GM10266 (cell line): ENCODE data around the gene HNRNPLL.
"Not testable (repeated sequence)": the region's sequence is repeated elsewhere in the genome, so short reads cannot be mapped to it uniquely, and the experiment has no call there.

Experiments
- DNase-seq: peaks from one replicate; pipeline ENCODE4 v3.0.0; 2012; ENCODE audit errors: extremely low spot score
- TF ChIP-seq, protein P1 (sequence below): IDR thresholded peaks from 2 replicates; pipeline ENCODE4 v1.5.1; 2012; ENCODE audit warnings: mild to moderate bottlenecking, low read depth; ENCODE audit not compliant: control insufficient read depth, insufficient read depth; ENCODE audit errors: missing control alignments

HNRNPLL gene

GRCh38 chr2:38617301-38617700, 14.6 kb upstream of the HNRNPLL start:
- no peak for DNase-seq
- TF ChIP-seq, protein P1, sequence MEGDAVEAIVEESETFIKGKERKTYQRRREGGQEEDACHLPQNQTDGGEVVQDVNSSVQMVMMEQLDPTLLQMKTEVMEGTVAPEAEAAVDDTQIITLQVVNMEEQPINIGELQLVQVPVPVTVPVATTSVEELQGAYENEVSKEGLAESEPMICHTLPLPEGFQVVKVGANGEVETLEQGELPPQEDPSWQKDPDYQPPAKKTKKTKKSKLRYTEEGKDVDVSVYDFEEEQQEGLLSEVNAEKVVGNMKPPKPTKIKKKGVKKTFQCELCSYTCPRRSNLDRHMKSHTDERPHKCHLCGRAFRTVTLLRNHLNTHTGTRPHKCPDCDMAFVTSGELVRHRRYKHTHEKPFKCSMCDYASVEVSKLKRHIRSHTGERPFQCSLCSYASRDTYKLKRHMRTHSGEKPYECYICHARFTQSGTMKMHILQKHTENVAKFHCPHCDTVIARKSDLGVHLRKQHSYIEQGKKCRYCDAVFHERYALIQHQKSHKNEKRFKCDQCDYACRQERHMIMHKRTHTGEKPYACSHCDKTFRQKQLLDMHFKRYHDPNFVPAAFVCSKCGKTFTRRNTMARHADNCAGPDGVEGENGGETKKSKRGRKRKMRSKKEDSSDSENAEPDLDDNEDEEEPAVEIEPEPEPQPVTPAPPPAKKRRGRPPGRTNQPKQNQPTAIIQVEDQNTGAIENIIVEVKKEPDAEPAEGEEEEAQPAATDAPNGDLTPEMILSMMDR = no peak

- no peak for DNase-seq
- TF ChIP-seq, protein P1 = no peak
Observed at GRCh38 chr2:38615237-38615636, 12.5 kb upstream of the HNRNPLL start.

- TF ChIP-seq, protein P1 = no peak
Observed at GRCh38 chr2:38613849-38614213, 11.1 kb upstream of the HNRNPLL start.

DNA sequence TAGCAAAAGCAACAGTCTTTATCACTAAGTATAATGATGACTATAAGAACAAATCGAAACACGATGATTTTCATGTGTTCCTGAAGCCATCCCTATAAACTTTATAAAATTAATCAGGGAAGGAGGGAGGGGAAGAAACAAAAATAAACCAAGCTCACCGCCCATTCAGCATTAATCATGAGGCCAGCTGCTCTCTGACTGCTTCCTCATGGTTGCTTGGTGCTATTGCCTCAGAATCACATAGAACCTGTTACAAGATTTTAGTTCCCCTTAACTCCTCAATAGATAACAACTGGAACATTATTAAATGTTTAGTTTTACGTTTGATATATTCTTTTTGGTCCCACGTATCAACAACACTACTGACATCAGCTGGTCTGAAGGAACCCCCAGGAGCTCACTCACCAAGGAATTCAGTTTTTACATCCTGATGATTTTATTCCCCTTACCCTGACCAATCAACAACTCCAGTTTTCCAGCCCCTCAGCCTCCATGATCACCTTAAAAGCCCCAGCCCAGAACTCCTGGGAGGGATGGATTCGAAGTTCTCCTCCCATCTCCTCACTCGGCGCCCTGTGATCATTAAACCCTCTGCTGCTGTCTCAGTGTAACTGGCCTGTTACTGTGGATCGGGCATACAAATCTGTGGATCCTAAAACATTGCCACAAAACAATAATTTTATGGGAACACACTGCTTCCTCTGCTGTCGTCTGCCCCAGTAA, 10.6 kb upstream of the HNRNPLL start:
- TF ChIP-seq, protein P1 = no peak
- no peak for DNase-seq

More at GRCh38 chr2:38613849-38614213, 11.1 kb upstream of the HNRNPLL start:
- no peak for DNase-seq

GRCh38 chr2:38610851-38611801, 8.4 kb upstream of the HNRNPLL start:
- peak; percentile 54 for DNase-seq
- TF ChIP-seq, protein P1 = no peak

- DNase-seq = not testable (repeated sequence)
Observed at GRCh38 chr2:38609246-38609645, 6.5 kb upstream of the HNRNPLL start.

GRCh38 chr2:38608755-38609154, 6.0 kb upstream of the HNRNPLL start:
- TF ChIP-seq, protein P1 = no peak
- DNase-seq = no peak
